ENCODE results near the gene KSR1.

Gene KSR1

GRCh38 chr17:27544350-27545131 is 88.3 kb downstream of the KSR1 start:
- H3K27ac ChIP-seq: peak overlapping the region; percentile 52

GRCh38 chr17:27545562-27546229 is 89.4 kb downstream of the KSR1 start:
- Histone ChIP-seq H3K27ac (no peak overlapping the region), H3K4me1 (ENCODE audit: control insufficient read depth in 1 of 2, insufficient read depth in 1 of 2, low read depth in 1 of 2, low read length in 1 of 2) (peaks cover 29 to 31% of the 10 kb centered on the region in 2 experiments), H3K36me3 (peaks cover 3% of the 10 kb centered on the region), H3K9me3 (no peaks in the 10 kb centered on the region), H3K27me3 (no peaks in the 10 kb centered on the region), H3K4me3 (ENCODE audit: low read depth in 1 of 2, low read length in 1 of 2) (no peak overlapping the region)
- no peak for TF ChIP-seq CTCF (IDR thresholded peaks at IDR 0.05)

More at GRCh38 chr17:27544350-27545131, 88.3 kb downstream of the KSR1 start:
- no peak for TF ChIP-seq CTCF (IDR thresholded peaks at IDR 0.05)
- Histone ChIP-seq H3K27me3 (no peaks in the 10 kb centered on the region), H3K36me3 (no peaks in the 10 kb centered on the region), H3K4me1 (ENCODE audit: control insufficient read depth in 1 of 2, insufficient read depth in 1 of 2, low read depth in 1 of 2, low read length in 1 of 2) (peaks cover 39 to 41% of the 10 kb centered on the region in 2 experiments), H3K4me3 (ENCODE audit: low read depth in 1 of 2, low read length in 1 of 2) (no peak overlapping the region), H3K9me3 (no peaks in the 10 kb centered on the region)

- TF ChIP-seq CTCF (IDR thresholded peaks at IDR 0.05): no peak
- Histone ChIP-seq H3K4me1 (ENCODE audit: control insufficient read depth in 1 of 2, insufficient read depth in 1 of 2, low read depth in 1 of 2, low read length in 1 of 2) (peaks cover 18 to 23% of the 10 kb centered on the region in 2 experiments), H3K4me3 (ENCODE audit: low read depth in 1 of 2, low read length in 1 of 2) (no peak overlapping the region), H3K9me3 (no peaks in the 10 kb centered on the region), H3K36me3 (peaks cover 7% of the 10 kb centered on the region), H3K27ac (no peak overlapping the region), H3K27me3 (no peaks in the 10 kb centered on the region)
These were observed 90.5 kb downstream of the KSR1 start for GRCh38 chr17:27546624-27547300.

GRCh38 chr17:27547301-27547683 is 91.0 kb downstream of the KSR1 start:
- H3K27ac ChIP-seq: no peak overlapping the region
- no peak overlapping the region for H3K4me3 ChIP-seq (ENCODE audit: low read depth in 1 of 2, low read length in 1 of 2)
- H3K4me1 ChIP-seq (ENCODE audit: control insufficient read depth in 1 of 2, insufficient read depth in 1 of 2, low read depth in 1 of 2, low read length in 1 of 2): peaks cover 16 to 23% of the 10 kb centered on the region in 2 experiments
- H3K36me3 ChIP-seq: peaks cover 8% of the 10 kb centered on the region
- H3K9me3 ChIP-seq: no peaks in the 10 kb centered on the region
- no peak for TF ChIP-seq CTCF (IDR thresholded peaks at IDR 0.05)
- no peaks in the 10 kb centered on the region for H3K27me3 ChIP-seq

GRCh38 chr17:27548369-27548768 is 92.1 kb downstream of the KSR1 start:
- TF ChIP-seq CTCF (IDR thresholded peaks at IDR 0.05): no peak

More at GRCh38 chr17:27548369-27548768, 92.1 kb downstream of the KSR1 start:
- Histone ChIP-seq H3K27ac (no peak overlapping the region), H3K4me3 (ENCODE audit: low read depth in 1 of 2, low read length in 1 of 2) (no peak overlapping the region), H3K36me3 (peaks cover 8% of the 10 kb centered on the region), H3K27me3 (no peaks in the 10 kb centered on the region), H3K9me3 (no peaks in the 10 kb centered on the region), H3K4me1 (ENCODE audit: control insufficient read depth in 1 of 2, insufficient read depth in 1 of 2, low read depth in 1 of 2, low read length in 1 of 2) (peaks cover 16 to 23% of the 10 kb centered on the region in 2 experiments)
